DMS 273 (cell line): ENCODE results near the gene SH2D1A.

Source experiments
- DNase-seq: peaks from one replicate; lab custom pipeline; 2025; ENCODE audit not compliant: unreplicated experiment; lab: John Stamatoyannopoulos, UW

SH2D1A gene

GRCh38 chrX:124415115-124415800 lies 68.9 kb downstream of the SH2D1A start:
- DNase-seq = no peak

GRCh38 chrX:124421898-124422655 lies 75.7 kb downstream of the SH2D1A start:
- no peak for DNase-seq
